Neural crest cell (in vitro differentiated cells): ENCODE data around the gene RNF130. TPM values are rescaled to one million over a fixed set of nuclear protein-coding genes. Genes with fewer than 3 reads are reported as not detected.
"Not testable (repeated sequence)": the region's sequence is repeated elsewhere in the genome, so short reads cannot be mapped to it uniquely, and the experiment has no call there.

Source experiments
- DNase-seq: peaks from one replicate; pipeline ENCODE4 v3.0.0; 2021; ENCODE audit warnings: low read depth, mixed read lengths, low spot score
- H3K27ac Mint-ChIP-seq: one replicate; pipeline ENCODE4 v1.8.0; 2021; ENCODE audit warnings: mild to moderate bottlenecking, mixed read lengths; ENCODE audit not compliant: unreplicated experiment
- H3K27me3 Mint-ChIP-seq: 2 replicates; pipeline ENCODE4 v1.8.0; 2021; ENCODE audit warnings: low read depth, mild to moderate bottlenecking, mixed read lengths
- H3K36me3 Mint-ChIP-seq: 2 replicates; pipeline ENCODE4 v1.8.0; 2021; ENCODE audit warnings: low read depth, mild to moderate bottlenecking, mixed read lengths
- H3K4me1 Mint-ChIP-seq: 2 replicates; pipeline ENCODE4 v1.8.0; 2021; ENCODE audit warnings: mixed read lengths
- H3K4me3 Mint-ChIP-seq: one replicate; pipeline ENCODE4 v1.8.0; 2021; ENCODE audit warnings: mild to moderate bottlenecking, mixed read lengths
- H3K9me3 Mint-ChIP-seq: 2 replicates; pipeline ENCODE4 v1.8.0; 2021; ENCODE audit warnings: mixed read lengths
- total RNA-seq: library from RNA; stranded (reverse); gene quantifications from 2 replicates; pipeline ENCODE4 v1.2.1, GENCODE V29; 2021
- TF ChIP-seq, protein P1 (sequence below): fragments of 200-600 bp; sonication (generic); conservative IDR thresholded peaks from 2 replicates; pipeline ENCODE4 v1.5.0; 2021; ENCODE audit warnings: antibody characterized with exemption, mild to moderate bottlenecking

Gene RNF130
- total RNA-seq, 1 donor from 2014 or later, result 113 TPM

DNA sequence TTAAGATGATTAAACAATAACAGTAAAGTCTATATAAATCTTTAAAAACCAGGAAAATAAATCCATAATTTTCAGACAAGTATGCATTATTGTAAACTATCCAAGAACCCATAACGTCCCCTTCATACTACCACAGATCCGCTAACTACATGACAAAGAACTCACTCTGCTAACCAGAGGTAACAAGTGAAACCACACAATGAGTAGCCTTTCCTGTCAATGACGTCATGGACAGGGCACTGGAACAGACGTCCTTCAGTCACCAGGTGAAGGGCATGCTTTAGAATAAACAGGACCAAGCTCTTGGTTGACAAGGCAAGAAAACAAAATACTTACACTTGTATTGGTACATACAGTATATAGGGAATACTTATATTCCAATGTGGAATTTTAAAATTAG is 45.2 kb downstream of the RNF130 start:
- TF ChIP-seq, protein P1, sequence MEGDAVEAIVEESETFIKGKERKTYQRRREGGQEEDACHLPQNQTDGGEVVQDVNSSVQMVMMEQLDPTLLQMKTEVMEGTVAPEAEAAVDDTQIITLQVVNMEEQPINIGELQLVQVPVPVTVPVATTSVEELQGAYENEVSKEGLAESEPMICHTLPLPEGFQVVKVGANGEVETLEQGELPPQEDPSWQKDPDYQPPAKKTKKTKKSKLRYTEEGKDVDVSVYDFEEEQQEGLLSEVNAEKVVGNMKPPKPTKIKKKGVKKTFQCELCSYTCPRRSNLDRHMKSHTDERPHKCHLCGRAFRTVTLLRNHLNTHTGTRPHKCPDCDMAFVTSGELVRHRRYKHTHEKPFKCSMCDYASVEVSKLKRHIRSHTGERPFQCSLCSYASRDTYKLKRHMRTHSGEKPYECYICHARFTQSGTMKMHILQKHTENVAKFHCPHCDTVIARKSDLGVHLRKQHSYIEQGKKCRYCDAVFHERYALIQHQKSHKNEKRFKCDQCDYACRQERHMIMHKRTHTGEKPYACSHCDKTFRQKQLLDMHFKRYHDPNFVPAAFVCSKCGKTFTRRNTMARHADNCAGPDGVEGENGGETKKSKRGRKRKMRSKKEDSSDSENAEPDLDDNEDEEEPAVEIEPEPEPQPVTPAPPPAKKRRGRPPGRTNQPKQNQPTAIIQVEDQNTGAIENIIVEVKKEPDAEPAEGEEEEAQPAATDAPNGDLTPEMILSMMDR, result no peak
- Mint-ChIP-seq H3K27me3 (no peaks in the 10 kb centered on the region), H3K4me1 (peaks cover 40% of the 10 kb centered on the region), H3K9me3 (no peaks in the 10 kb centered on the region), H3K4me3 (peak overlapping the region; percentile 10), H3K36me3 (peaks cover 34% of the 10 kb centered on the region), H3K27ac (no peak overlapping the region)
- DNase-seq, result no peak

DNA sequence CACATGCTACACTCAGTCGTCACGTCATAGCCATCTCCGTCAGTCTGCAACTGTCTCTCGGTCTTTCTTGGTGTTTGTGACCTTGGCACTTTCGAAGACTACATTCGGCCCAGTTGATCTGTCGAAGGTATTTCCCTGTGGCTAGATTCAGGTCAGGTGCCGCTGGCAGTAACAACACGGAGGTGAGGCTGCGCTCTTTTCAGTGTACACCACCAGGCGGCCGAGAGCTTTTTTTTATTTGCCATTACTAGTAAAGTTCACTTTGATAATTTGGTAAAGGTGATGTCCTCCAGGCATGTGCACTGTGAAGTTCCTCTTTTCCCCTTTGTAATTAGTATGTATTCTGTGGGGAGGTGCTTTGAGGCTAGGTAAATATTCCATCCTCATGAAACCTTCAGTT is 49.7 kb downstream of the RNF130 start:
- TF ChIP-seq, protein P1, result peak; percentile 20

DNA sequence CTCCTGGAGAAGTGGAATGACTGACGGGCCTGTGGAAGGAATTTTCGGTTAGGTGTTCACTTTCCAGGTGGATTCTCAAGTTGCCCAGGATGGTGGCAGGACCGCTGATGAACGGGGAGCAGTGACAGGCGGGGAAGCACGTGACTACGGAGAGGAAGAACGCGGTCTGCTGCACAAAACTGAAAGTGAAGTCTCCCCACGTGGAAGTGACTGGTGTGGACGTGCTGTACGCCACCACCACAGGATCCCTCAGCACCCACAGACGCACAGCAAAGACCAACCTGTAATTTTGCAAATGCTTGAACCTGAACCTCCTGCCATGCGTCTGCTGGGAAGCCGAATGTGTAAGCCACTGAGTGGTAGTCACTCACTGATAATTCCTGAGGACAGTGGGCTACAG is 51.4 kb downstream of the RNF130 start:
- TF ChIP-seq, protein P1, result no peak
- no peak for DNase-seq
- Mint-ChIP-seq H3K27me3 (no peaks in the 10 kb centered on the region), H3K4me3 (no peak overlapping the region), H3K27ac (peak overlapping the region; percentile 87), H3K4me1 (peaks cover 22% of the 10 kb centered on the region), H3K9me3 (peaks cover 4% of the 10 kb centered on the region), H3K36me3 (peaks cover 60% of the 10 kb centered on the region)

More for the DNA sequence above, 49.7 kb downstream of the RNF130 start:
- Mint-ChIP-seq H3K4me1 (peaks cover 21% of the 10 kb centered on the region), H3K9me3 (peaks cover 4% of the 10 kb centered on the region), H3K36me3 (peaks cover 54% of the 10 kb centered on the region), H3K27ac (no peak overlapping the region), H3K4me3 (no peak overlapping the region), H3K27me3 (no peaks in the 10 kb centered on the region)
- DNase-seq, result no peak

DNA sequence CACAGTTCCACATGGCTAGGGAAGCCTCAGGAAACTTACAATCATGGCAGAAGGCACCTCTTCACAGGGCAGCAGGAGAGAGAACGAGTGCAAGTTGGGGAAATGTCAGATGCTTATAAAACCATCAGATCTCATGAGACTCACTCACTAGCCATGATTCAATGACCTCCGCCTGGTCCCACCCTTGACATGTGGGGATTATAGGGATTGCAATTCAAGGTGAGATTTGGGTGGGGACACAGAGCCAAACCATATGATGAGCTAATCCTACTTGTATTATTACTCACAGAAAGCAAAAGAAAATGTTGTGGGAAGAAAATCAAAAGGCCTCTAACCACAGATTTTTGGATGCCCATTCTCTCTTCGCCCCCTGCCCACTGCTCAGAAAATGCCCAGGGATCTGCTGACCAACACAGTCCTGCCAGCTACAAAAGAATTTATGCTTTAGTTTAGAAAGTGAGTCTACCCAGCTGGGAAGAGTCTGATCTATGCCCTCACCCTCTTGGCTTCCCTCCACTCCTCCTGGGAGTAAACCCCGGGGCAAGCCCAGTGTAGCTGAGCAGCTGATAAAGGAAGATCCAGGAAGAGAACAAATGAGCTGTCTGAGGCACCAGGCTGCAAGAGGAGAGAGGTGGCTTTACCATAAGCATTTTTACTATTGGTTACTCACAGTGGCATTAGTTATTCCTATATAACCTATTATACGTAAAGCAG is 53.1 kb downstream of the RNF130 start:
- Mint-ChIP-seq H3K9me3 (peaks cover 4% of the 10 kb centered on the region), H3K4me1 (peaks cover 18% of the 10 kb centered on the region), H3K27me3 (no peaks in the 10 kb centered on the region), H3K4me3 (no peak overlapping the region), H3K27ac (peak overlapping the region; percentile 78), H3K36me3 (peaks cover 47% of the 10 kb centered on the region)
- no peak for DNase-seq
- TF ChIP-seq, protein P1, result no peak

DNA sequence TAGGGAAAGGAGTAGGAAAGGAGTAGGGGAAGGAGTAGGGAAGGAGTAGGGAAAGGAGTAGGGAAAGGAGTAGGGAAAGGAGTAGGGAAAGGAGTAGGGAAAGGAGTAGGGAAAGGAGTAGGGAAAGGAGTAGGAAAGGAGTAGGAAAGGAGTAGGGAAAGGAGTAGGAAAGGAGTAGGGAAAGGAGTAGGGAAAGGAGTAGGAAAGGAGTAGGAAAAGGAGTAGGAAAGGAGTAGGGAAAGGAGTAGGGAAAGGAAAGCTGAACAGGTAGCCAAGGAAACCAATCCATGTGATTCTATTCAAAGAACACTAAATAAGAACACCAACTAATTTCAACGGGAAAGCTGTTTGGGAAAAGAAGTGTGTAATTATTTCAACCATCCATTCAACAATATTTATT is 56.0 kb downstream of the RNF130 start:
- H3K4me3 Mint-ChIP-seq, result not testable (repeated sequence)

DNA sequence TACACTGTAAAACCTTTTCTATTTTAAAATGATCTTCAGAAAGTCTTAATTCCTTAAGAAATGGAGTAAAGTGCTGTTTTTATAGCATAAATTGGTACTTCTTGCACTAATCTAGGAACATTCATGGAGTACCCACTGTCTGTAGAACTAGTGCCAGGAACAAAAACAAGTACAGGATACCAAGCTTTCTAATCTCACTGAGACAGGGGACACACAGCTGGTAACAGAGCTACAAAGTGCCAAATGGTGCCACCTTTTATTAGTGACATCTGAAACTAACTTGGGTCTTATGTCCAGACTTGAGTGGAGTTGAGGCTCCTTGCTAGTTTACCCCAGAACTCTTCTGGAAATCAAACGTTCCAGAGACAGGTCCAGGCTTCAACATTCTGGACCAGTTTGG is 57.9 kb downstream of the RNF130 start:
- H3K36me3 Mint-ChIP-seq, result peaks cover 28% of the 10 kb centered on the region
- H3K9me3 Mint-ChIP-seq, result peaks cover 1% of the 10 kb centered on the region
- TF ChIP-seq, protein P1, result no peak
- H3K4me3 Mint-ChIP-seq, result no peak overlapping the region
- peaks cover 18% of the 10 kb centered on the region for H3K4me1 Mint-ChIP-seq
- H3K27me3 Mint-ChIP-seq, result no peaks in the 10 kb centered on the region
- DNase-seq, result no peak
- H3K27ac Mint-ChIP-seq, result no peak overlapping the region

More for the DNA sequence above, 56.0 kb downstream of the RNF130 start:
- not testable (repeated sequence) for DNase-seq, H3K9me3 Mint-ChIP-seq, H3K27me3 Mint-ChIP-seq, H3K27ac Mint-ChIP-seq
- Mint-ChIP-seq H3K36me3 (peaks cover 37% of the 10 kb centered on the region), H3K4me1 (peaks cover 18% of the 10 kb centered on the region)
